IMR-90 (cell line): ENCODE results near the gene LRRC42. TPM values are rescaled to one million over a fixed set of nuclear protein-coding genes. Genes with fewer than 3 reads are reported as not detected.

ENCODE experiments used
- ATAC-seq: fragments of 200-7000 bp; cut with Tn5 transposase; 2 replicates; pipeline ENCODE4 v1.9.1; 2020; ENCODE audit warnings: low read depth, mild to moderate bottlenecking, moderate library complexity
- BruUV-seq: library from RNA; stranded (reverse); fragments of 400-500 nt; replicated peaks from 2 replicates; lab custom pipeline; 2021; lab: Mats Ljungman, UMichigan
- CTCF ChIA-PET: fragments of 300-600 bp; formaldehyde crosslinking; extraction: SDS; loops from one replicate; lab custom pipeline; 2021; ENCODE audit warnings: antibody characterized with exemption; lab: Yijun Ruan, JAX
- POLR2A ChIA-PET: fragments of 300-600 bp; sonication (Branson Sonifier 250); formaldehyde crosslinking; loops from one replicate; lab custom pipeline; 2022; ENCODE audit warnings: antibody characterized with exemption; ENCODE audit not compliant: unreplicated experiment; lab: Charles Lee
- DNase-seq: peaks from one replicate; pipeline ENCODE4 v3.0.0; 2013
- H2AFZ ChIP-seq: replicated peaks from 2 replicates; pipeline ENCODE3; 2013; ENCODE audit warnings: low read length, mild to moderate bottlenecking; ENCODE audit not compliant: poor library complexity
- H2AK5ac ChIP-seq: 2 replicates; pipeline ENCODE4 v1.6.1; 2013; ENCODE audit warnings: low read depth, low read length, inconsistent platforms
- H2AK9ac ChIP-seq: replicated peaks from 2 replicates; pipeline ENCODE3; 2013; ENCODE audit warnings: mild to moderate bottlenecking, low read depth, low read length, moderate library complexity; ENCODE audit not compliant: poor library complexity
- H2BK120ac ChIP-seq: 2 replicates; pipeline ENCODE4 v1.6.1; 2013; ENCODE audit warnings: low read depth, low read length, inconsistent platforms
- H2BK15ac ChIP-seq: 3 replicates; pipeline ENCODE4 v1.6.1; 2013; ENCODE audit warnings: low read depth, low read length, inconsistent platforms
- H2BK20ac ChIP-seq: 2 replicates; pipeline ENCODE4 v1.6.1; 2013; ENCODE audit warnings: low read depth, mild to moderate bottlenecking, inconsistent platforms, low read length, moderate library complexity
- H2BK5ac ChIP-seq: 2 replicates; pipeline ENCODE4 v1.6.1; 2013; ENCODE audit warnings: mild to moderate bottlenecking, low read depth, low read length, inconsistent platforms; ENCODE audit not compliant: poor library complexity, severe bottlenecking
- H3K14ac ChIP-seq: replicated peaks from 2 replicates; pipeline ENCODE4 v1.6.1; 2013; ENCODE audit warnings: low read depth, low read length, inconsistent platforms
- H3K18ac ChIP-seq: 2 replicates; pipeline ENCODE4 v1.6.1; 2013; ENCODE audit warnings: low read depth, low read length, control low read depth
- H3K23ac ChIP-seq: 2 replicates; pipeline ENCODE4 v1.6.1; 2013; ENCODE audit warnings: low read depth, low read length, inconsistent platforms
- H3K27ac ChIP-seq: 2 replicates; pipeline ENCODE4 v1.5.1; 2013; ENCODE audit warnings: mild to moderate bottlenecking, control low read depth, low read length; ENCODE audit not compliant: insufficient read depth
- H3K27me3 ChIP-seq: 2 replicates; pipeline ENCODE4 v1.6.1; 2013; ENCODE audit warnings: low read length; ENCODE audit not compliant: control insufficient read depth, insufficient read depth
- H3K36me3 ChIP-seq: 2 replicates; pipeline ENCODE4 v1.6.1; 2013; ENCODE audit warnings: low read length, mixed read lengths; ENCODE audit not compliant: control insufficient read depth, insufficient read depth
- H3K4ac ChIP-seq: 2 replicates; pipeline ENCODE4 v1.6.1; 2013; ENCODE audit warnings: low read depth, low read length, inconsistent platforms
- H3K4me1 ChIP-seq: 2 replicates; pipeline ENCODE4 v1.6.1; 2013; ENCODE audit warnings: low read length, mixed read lengths; ENCODE audit not compliant: control insufficient read depth, insufficient read depth
- H3K4me2 ChIP-seq: 2 replicates; pipeline ENCODE4 v1.6.1; 2013; ENCODE audit warnings: low read depth, mild to moderate bottlenecking, control low read depth, low read length, moderate library complexity
- H3K4me3 ChIP-seq: 2 replicates; pipeline ENCODE4 v1.5.1; 2013; ENCODE audit warnings: low read depth, mild to moderate bottlenecking, control low read depth, low read length, moderate library complexity; ENCODE audit not compliant: insufficient read depth
- H3K56ac ChIP-seq: 2 replicates; pipeline ENCODE4 v1.6.1; 2013; ENCODE audit warnings: low read length, inconsistent platforms; ENCODE audit not compliant: insufficient read depth; ENCODE audit errors: extremely low read depth
- H3K79me1 ChIP-seq, 2 experiments: 2 replicates each; pipeline ENCODE4 v1.6.1; 2013; ENCODE audit warnings: low read length in 2 of 2, inconsistent platforms in 1 of 2, low read depth in 1 of 2
- H3K9ac ChIP-seq: 2 replicates; pipeline ENCODE4 v1.6.1; 2013; ENCODE audit warnings: low read depth, low read length, control low read depth
- H3K9me1 ChIP-seq: 2 replicates; pipeline ENCODE4 v1.6.1; 2013; ENCODE audit warnings: low read length, inconsistent platforms; ENCODE audit not compliant: insufficient read depth
- H3K9me3 ChIP-seq: 2 replicates; pipeline ENCODE4 v1.6.1; 2013; ENCODE audit warnings: low read length; ENCODE audit not compliant: control insufficient read depth, insufficient read depth
- H4K20me1 ChIP-seq: 2 replicates; pipeline ENCODE4 v1.6.1; 2013; ENCODE audit warnings: low read length, inconsistent platforms; ENCODE audit not compliant: insufficient read depth
- H4K5ac ChIP-seq: 2 replicates; pipeline ENCODE4 v1.6.1; 2013; ENCODE audit warnings: mild to moderate bottlenecking, low read depth, low read length, control low read depth
- H4K8ac ChIP-seq, 2 experiments: 2 replicates each; pipeline ENCODE4 v1.6.1; 2013; ENCODE audit warnings: low read depth in 2 of 2, low read length in 2 of 2, control low read depth in 1 of 2, inconsistent platforms in 1 of 2
- H4K91ac ChIP-seq: 2 replicates; pipeline ENCODE4 v1.6.1; 2013; ENCODE audit warnings: low read depth, low read length, inconsistent platforms; ENCODE audit not compliant: insufficient read depth
- BHLHE40 ChIP-seq: fragments of 150-350 bp; IDR thresholded peaks from 2 replicates; pipeline ENCODE4 v1.6.1; 2016; ENCODE audit warnings: mild to moderate bottlenecking, low read depth, low read length
- CEBPB ChIP-seq: IDR thresholded peaks from 2 replicates; pipeline ENCODE4 v1.6.1; 2012; ENCODE audit warnings: low read depth, low read length, improper control_type of control experiment
- CHD1 ChIP-seq: IDR thresholded peaks from 2 replicates; pipeline ENCODE4 v1.6.1; 2012; ENCODE audit warnings: low read depth, low read length, improper control_type of control experiment
- FOS ChIP-seq: fragments of 150-350 bp; IDR thresholded peaks from 2 replicates; pipeline ENCODE4 v1.6.1; 2016; ENCODE audit warnings: low read depth, low read length
- MAFK ChIP-seq: IDR thresholded peaks from 2 replicates; pipeline ENCODE4 v1.6.1; 2012; ENCODE audit warnings: low read depth, low read length, improper control_type of control experiment
- MAZ ChIP-seq: IDR thresholded peaks from 2 replicates; pipeline ENCODE4 v1.6.1; 2012; ENCODE audit warnings: low read depth, mild to moderate bottlenecking, low read length, improper control_type of control experiment, moderate library complexity, borderline replicate concordance
- MXI1 ChIP-seq: IDR thresholded peaks from 2 replicates; pipeline ENCODE4 v1.6.1; 2012; ENCODE audit warnings: low read depth, mild to moderate bottlenecking, low read length, moderate library complexity, borderline replicate concordance
- NFE2L2 ChIP-seq: fragments of 150-350 bp; IDR thresholded peaks from 2 replicates; pipeline ENCODE4 v1.6.1; 2016; ENCODE audit warnings: low read depth, mild to moderate bottlenecking, low read length
- POLR2A ChIP-seq: IDR thresholded peaks from 2 replicates; pipeline ENCODE4 v1.6.1; 2012; ENCODE audit warnings: mild to moderate bottlenecking, low read depth, low read length
- RAD21 ChIP-seq: IDR thresholded peaks from 2 replicates; pipeline ENCODE4 v1.6.1; 2012; ENCODE audit warnings: low read length, improper control_type of control experiment
- RCOR1 ChIP-seq: IDR thresholded peaks from 2 replicates; pipeline ENCODE4 v1.6.1; 2012; ENCODE audit warnings: mild to moderate bottlenecking, low read length, improper control_type of control experiment; ENCODE audit not compliant: insufficient replicate concordance
- RFX5 ChIP-seq: IDR thresholded peaks from 2 replicates; pipeline ENCODE4 v1.8.0; 2012; ENCODE audit warnings: low read depth, mild to moderate bottlenecking, low read length, moderate library complexity
- SMC3 ChIP-seq: fragments of 150-350 bp; IDR thresholded peaks from 2 replicates; pipeline ENCODE4 v1.6.1; 2016; ENCODE audit warnings: low read depth, mild to moderate bottlenecking, antibody characterized with exemption, low read length, moderate library complexity
- WGBS, 2 experiments: methylation state at CpG; one replicate each; pipeline versions ENCODE4 v1.1.5 to v1.1.7; 2013; ENCODE audit warnings: missing lambda C conversion rate in 2 of 2; ENCODE audit not compliant: insufficient read length in 1 of 2; ENCODE audit errors: extremely low coverage in 2 of 2; 5-methylcytosine and 5-hydroxymethylcytosine counted together
- dilution Hi-C: fragments of 300-500 bp; cut with HindIII; formaldehyde crosslinking; loops from one replicate; pipeline ENCODE4 v1.14.3; 2018; ENCODE audit warnings: low sequenced_read_pairs; ENCODE audit not compliant: unreplicated experiment
- in situ Hi-C: fragments of 300-500 bp; cut with MboI; formaldehyde crosslinking; loops from 3 replicates; pipeline ENCODE4 v1.14.3; 2019; ENCODE audit warnings: low sequenced_read_pairs, inconsistent platforms, mixed read lengths
- intact Hi-C: fragments of 100-400 bp; cut with micrococcal nuclease; formaldehyde crosslinking; loops from 2 replicates; pipeline ENCODE4 v1.10.0; 2022
- polyA plus RNA-seq, 3 experiments: library from polyadenylated mRNA; depleted of rRNA; stranded (reverse); fragments of >200 nt; gene quantifications; 2 replicates each; pipeline ENCODE4 v1.2.3, GENCODE V29; 2012; ENCODE audit warnings: low replicate concordance in 1 of 3
- total RNA-seq: library from RNA; depleted of rRNA; stranded (reverse); fragments of >200 nt; gene quantifications from 2 replicates; pipeline ENCODE4 v1.2.3, GENCODE V29; 2012
- TF ChIP-seq, protein P1 (sequence below): conservative IDR thresholded peaks from 2 replicates; pipeline ENCODE4 v1.5.1; 2012; ENCODE audit warnings: mild to moderate bottlenecking, low read depth, low read length, improper control_type of control experiment
- TF ChIP-seq, protein P2 (sequence below): fragments of 150-350 bp; IDR thresholded peaks from 2 replicates; pipeline ENCODE4 v1.6.1; 2017; ENCODE audit warnings: mild to moderate bottlenecking, antibody characterized with exemption, low read length, low read depth
- TF ChIP-seq, protein P3 (sequence below): fragments of 150-350 bp; IDR thresholded peaks from 2 replicates; pipeline ENCODE4 v1.6.1; 2016; ENCODE audit warnings: low read depth, mild to moderate bottlenecking, low read length, moderate library complexity, borderline replicate concordance

Gene LRRC42
- total and polyA plus RNA-seq, 2 of the 4 experiments (the other 2 are of a cell fraction) = 39.9 to 47.5 TPM

DNA sequence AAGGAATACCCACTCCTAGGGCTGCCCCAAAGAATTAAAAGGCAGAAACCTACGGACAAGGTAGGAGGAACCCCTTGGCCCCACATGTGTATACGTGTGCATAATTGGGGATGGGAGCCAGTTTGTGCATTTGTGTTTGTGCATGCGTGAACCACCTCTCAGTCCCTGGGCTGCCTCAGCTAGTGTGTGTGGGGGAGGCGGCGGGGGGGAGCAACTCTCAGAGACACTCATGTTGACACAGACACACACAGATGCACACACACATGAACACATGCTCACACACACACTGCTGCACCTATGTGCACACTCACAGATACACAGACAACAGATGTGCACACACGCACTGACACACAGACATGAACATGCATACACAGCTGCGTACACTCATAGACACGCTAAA, 66.7 kb downstream of the LRRC42 start:
- Histone ChIP-seq H3K9ac (no peak overlapping the region), H3K36me3 (no peaks in the 10 kb centered on the region), H3K27me3 (peaks cover 78% of the 10 kb centered on the region), H3K4ac (no peak overlapping the region), H2BK15ac (no peak overlapping the region), H2AK9ac (no peak overlapping the region), H4K8ac (no peak overlapping the region), H3K23ac (no peak overlapping the region), H4K91ac (no peak overlapping the region), H3K4me1 (peaks cover 3% of the 10 kb centered on the region; the same call in 1 of the 2 replicates), H3K9me3 (no peaks in the 10 kb centered on the region), H4K5ac (no peak overlapping the region), H2AK5ac (no peak overlapping the region), H2AFZ (no peak overlapping the region), H2BK20ac (no peak overlapping the region), H3K4me3 (no peak overlapping the region), H3K18ac (no peak overlapping the region), H3K79me1 (no peaks in the 10 kb centered on the region), H3K9me1 (peaks cover 7% of the 10 kb centered on the region; the same call in 1 of the 2 replicates), H3K56ac (no peak overlapping the region), H3K27ac (no peak overlapping the region), H2BK120ac (no peak overlapping the region), H2BK5ac (no peak overlapping the region), H3K4me2 (no peak overlapping the region), H4K20me1 (0 out of 2 replicates have a peak, but pooled peaks cover 5% of the 10 kb centered on the region), H3K14ac (no peak overlapping the region)
- WGBS, 2 experiments = 89% methylated on average over 2 of the region's 8 CpGs; no CpG with 5 or more reads in 1 of the 2 experiments
- no peak for DNase-seq
- intact Hi-C loops (no loop called here), dilution Hi-C loops (no loop called here), in situ Hi-C loops (no loop called here)
- no peak for TF ChIP-seq MXI1
- no peak for TF ChIP-seq MAZ
- no peak for TF ChIP-seq SMC3
- no peak for TF ChIP-seq POLR2A
- TF ChIP-seq FOS = no peak
- TF ChIP-seq RCOR1 = no peak
- no peak for TF ChIP-seq BHLHE40
- TF ChIP-seq, protein P1, sequence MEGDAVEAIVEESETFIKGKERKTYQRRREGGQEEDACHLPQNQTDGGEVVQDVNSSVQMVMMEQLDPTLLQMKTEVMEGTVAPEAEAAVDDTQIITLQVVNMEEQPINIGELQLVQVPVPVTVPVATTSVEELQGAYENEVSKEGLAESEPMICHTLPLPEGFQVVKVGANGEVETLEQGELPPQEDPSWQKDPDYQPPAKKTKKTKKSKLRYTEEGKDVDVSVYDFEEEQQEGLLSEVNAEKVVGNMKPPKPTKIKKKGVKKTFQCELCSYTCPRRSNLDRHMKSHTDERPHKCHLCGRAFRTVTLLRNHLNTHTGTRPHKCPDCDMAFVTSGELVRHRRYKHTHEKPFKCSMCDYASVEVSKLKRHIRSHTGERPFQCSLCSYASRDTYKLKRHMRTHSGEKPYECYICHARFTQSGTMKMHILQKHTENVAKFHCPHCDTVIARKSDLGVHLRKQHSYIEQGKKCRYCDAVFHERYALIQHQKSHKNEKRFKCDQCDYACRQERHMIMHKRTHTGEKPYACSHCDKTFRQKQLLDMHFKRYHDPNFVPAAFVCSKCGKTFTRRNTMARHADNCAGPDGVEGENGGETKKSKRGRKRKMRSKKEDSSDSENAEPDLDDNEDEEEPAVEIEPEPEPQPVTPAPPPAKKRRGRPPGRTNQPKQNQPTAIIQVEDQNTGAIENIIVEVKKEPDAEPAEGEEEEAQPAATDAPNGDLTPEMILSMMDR = no peak
- TF ChIP-seq MAFK = no peak
- no peak for TF ChIP-seq RFX5
- TF ChIP-seq CEBPB = no peak
- TF ChIP-seq, protein P2, sequence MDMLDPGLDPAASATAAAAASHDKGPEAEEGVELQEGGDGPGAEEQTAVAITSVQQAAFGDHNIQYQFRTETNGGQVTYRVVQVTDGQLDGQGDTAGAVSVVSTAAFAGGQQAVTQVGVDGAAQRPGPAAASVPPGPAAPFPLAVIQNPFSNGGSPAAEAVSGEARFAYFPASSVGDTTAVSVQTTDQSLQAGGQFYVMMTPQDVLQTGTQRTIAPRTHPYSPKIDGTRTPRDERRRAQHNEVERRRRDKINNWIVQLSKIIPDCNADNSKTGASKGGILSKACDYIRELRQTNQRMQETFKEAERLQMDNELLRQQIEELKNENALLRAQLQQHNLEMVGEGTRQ = no peak
- TF ChIP-seq CHD1 = no peak
- TF ChIP-seq NFE2L2 = no peak
- TF ChIP-seq, protein P3, sequence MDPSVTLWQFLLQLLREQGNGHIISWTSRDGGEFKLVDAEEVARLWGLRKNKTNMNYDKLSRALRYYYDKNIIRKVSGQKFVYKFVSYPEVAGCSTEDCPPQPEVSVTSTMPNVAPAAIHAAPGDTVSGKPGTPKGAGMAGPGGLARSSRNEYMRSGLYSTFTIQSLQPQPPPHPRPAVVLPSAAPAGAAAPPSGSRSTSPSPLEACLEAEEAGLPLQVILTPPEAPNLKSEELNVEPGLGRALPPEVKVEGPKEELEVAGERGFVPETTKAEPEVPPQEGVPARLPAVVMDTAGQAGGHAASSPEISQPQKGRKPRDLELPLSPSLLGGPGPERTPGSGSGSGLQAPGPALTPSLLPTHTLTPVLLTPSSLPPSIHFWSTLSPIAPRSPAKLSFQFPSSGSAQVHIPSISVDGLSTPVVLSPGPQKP = no peak
- no peak for TF ChIP-seq RAD21
- BruUV-seq = no TSS peak
- POLR2A ChIA-PET = no interaction called here
- ATAC-seq = no peak
- CTCF ChIA-PET = no interaction called here
